ENCODE results near the gene TSR3.

GRCh38 chr16:1336619-1337018 is 15.1 kb downstream of the TSR3 start:
- TF ChIP-seq ZFP3 (CRISPR knock-in tag; IDR thresholded peaks at IDR 0.05) (no peak), OSR1 (CRISPR knock-in tag; IDR thresholded peaks at IDR 0.05) (no peak), ZC3H10 (CRISPR knock-in tag; IDR thresholded peaks at IDR 0.05) (no peak), ZNF8 (CRISPR knock-in tag; IDR thresholded peaks at IDR 0.05) (no peak)
- TF ChIP-seq, protein P1, sequence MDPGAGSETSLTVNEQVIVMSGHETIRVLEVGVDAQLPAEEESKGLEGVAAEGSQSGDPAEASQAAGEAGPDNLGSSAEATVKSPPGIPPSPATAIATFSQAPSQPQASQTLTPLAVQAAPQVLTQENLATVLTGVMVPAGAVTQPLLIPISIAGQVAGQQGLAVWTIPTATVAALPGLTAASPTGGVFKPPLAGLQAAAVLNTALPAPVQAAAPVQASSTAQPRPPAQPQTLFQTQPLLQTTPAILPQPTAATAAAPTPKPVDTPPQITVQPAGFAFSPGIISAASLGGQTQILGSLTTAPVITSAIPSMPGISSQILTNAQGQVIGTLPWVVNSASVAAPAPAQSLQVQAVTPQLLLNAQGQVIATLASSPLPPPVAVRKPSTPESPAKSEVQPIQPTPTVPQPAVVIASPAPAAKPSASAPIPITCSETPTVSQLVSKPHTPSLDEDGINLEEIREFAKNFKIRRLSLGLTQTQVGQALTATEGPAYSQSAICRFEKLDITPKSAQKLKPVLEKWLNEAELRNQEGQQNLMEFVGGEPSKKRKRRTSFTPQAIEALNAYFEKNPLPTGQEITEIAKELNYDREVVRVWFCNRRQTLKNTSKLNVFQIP (CRISPR knock-in tag; IDR thresholded peaks at IDR 0.05; ENCODE audit: borderline replicate concordance, low read depth), result no peak
- TF ChIP-seq, protein P2, sequence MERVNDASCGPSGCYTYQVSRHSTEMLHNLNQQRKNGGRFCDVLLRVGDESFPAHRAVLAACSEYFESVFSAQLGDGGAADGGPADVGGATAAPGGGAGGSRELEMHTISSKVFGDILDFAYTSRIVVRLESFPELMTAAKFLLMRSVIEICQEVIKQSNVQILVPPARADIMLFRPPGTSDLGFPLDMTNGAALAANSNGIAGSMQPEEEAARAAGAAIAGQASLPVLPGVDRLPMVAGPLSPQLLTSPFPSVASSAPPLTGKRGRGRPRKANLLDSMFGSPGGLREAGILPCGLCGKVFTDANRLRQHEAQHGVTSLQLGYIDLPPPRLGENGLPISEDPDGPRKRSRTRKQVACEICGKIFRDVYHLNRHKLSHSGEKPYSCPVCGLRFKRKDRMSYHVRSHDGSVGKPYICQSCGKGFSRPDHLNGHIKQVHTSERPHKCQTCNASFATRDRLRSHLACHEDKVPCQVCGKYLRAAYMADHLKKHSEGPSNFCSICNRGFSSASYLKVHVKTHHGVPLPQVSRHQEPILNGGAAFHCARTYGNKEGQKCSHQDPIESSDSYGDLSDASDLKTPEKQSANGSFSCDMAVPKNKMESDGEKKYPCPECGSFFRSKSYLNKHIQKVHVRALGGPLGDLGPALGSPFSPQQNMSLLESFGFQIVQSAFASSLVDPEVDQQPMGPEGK (CRISPR knock-in tag; IDR thresholded peaks at IDR 0.05; ENCODE audit: borderline replicate concordance), result no peak
- TF ChIP-seq, protein P3, sequence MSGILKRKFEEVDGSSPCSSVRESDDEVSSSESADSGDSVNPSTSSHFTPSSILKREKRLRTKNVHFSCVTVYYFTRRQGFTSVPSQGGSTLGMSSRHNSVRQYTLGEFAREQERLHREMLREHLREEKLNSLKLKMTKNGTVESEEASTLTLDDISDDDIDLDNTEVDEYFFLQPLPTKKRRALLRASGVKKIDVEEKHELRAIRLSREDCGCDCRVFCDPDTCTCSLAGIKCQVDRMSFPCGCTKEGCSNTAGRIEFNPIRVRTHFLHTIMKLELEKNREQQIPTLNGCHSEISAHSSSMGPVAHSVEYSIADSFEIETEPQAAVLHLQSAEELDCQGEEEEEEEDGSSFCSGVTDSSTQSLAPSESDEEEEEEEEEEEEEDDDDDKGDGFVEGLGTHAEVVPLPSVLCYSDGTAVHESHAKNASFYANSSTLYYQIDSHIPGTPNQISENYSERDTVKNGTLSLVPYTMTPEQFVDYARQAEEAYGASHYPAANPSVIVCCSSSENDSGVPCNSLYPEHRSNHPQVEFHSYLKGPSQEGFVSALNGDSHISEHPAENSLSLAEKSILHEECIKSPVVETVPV (CRISPR knock-in tag; IDR thresholded peaks at IDR 0.05), result no peak
